Activated naive CD4-positive, alpha-beta T cell treated with anti-CD3 and anti-CD28 coated beads for 36 hours (primary cell): ENCODE data around the gene NDUFAF7. TPM values are rescaled to one million over a fixed set of nuclear protein-coding genes. Genes with fewer than 3 reads are reported as not detected.
"Not testable (repeated sequence)": the region's sequence is repeated elsewhere in the genome, so short reads cannot be mapped to it uniquely, and the experiment has no call there.

Experiments used
- CTCF ChIA-PET: fragments of 350-600 bp; sonication (Branson Sonifier 250); formaldehyde crosslinking; loops from one replicate; lab custom pipeline; 2021; ENCODE audit warnings: antibody characterized with exemption; lab: Charles Lee
- DNase-seq: peaks from one replicate; pipeline ENCODE4 v3.0.0-alpha.2; 2020
- H3K27ac Mint-ChIP-seq: one replicate; pipeline ENCODE4 v1.8.0; 2021; ENCODE audit warnings: mild to moderate bottlenecking, mixed read lengths
- H3K27me3 Mint-ChIP-seq: one replicate; pipeline ENCODE4 v1.8.0; 2021; ENCODE audit warnings: low read depth, mixed read lengths
- H3K36me3 Mint-ChIP-seq: one replicate; pipeline ENCODE4 v1.8.0; 2021; ENCODE audit warnings: low read depth, mixed read lengths
- H3K4me1 Mint-ChIP-seq: one replicate; pipeline ENCODE4 v1.8.0; 2021; ENCODE audit warnings: low read depth, mixed read lengths
- H3K4me3 Mint-ChIP-seq: one replicate; pipeline ENCODE4 v1.8.0; 2021; ENCODE audit warnings: mild to moderate bottlenecking, moderate library complexity, mixed read lengths
- H3K9me3 Mint-ChIP-seq: one replicate; pipeline ENCODE4 v1.8.0; 2021; ENCODE audit warnings: mixed read lengths
- intact Hi-C: fragments of 100-400 bp; cut with micrococcal nuclease; formaldehyde crosslinking; loops from one replicate; pipeline ENCODE4 v1.15.1; 2023
- total RNA-seq, 2 experiments: library from RNA; stranded (reverse); gene quantifications; one replicate each; pipeline ENCODE4 v1.2.3, GENCODE V29; 2021

The NDUFAF7 gene, protein sequence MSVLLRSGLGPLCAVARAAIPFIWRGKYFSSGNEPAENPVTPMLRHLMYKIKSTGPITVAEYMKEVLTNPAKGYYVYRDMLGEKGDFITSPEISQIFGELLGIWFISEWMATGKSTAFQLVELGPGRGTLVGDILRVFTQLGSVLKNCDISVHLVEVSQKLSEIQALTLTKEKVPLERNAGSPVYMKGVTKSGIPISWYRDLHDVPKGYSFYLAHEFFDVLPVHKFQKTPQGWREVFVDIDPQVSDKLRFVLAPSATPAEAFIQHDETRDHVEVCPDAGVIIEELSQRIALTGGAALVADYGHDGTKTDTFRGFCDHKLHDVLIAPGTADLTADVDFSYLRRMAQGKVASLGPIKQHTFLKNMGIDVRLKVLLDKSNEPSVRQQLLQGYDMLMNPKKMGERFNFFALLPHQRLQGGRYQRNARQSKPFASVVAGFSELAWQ
- 10 to 100 TPM; 17.5 to 18.2 TPM for total RNA-seq

DNA sequence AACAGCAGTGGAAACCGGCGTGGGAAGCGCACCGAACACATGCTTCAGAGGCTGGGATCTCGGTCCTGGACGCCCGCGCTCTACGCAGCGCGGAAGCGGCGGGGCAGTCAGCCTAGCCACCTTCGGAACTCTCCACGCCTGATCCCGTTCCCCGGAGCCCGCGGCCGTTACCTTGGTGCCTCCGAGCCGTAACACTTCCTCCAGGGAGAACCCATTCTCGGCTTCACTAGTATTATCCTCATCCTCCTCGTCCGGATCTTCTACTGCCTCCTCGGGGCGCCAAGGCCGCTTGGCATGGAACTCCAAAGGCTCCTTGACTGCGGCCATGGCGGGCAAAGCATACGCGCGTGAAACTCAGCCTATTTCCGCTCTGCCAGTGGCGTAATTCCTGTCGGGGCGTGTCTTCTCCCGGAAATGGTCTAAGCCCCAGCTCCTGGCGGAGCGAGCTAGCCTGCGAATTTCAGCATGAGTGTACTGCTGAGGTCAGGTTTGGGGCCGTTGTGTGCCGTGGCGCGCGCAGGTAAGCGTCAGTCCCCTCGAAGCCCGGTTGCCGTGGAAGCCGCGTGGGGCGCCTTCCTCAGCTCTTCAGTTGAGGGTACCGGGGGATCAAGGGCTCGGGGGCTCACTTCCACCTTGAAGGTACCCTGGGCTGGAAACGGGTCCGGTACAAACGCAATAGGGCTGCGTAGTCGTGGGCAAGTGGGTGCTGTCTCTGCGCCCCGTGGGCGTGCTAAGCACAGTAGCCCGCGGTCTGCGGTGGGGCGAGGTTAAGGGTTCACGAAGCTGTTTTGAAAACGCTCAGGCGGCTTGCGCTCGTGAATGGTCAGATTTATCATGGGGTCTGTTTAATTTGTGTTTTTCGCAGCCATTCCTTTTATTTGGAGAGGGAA, at the start of gene NDUFAF7, which contains the start of gene CEBPZ:
Gene NDUFAF7 (plus strand): TSS at position 418 of the 890 bp plus-strand sequence. CDS start 48 bp downstream, at position 466.
Gene CEBPZ (minus strand): TSS at position 356 of the 890 bp plus-strand sequence. CDS start 29 bp downstream, at position 327.
- DNase-seq = peak; percentile 96
- H3K27me3 Mint-ChIP-seq = no peaks in the 10 kb centered on the region
- intact Hi-C loops = loop anchor here (1.0 to 5.0 kb wide), 12 partner anchors 13 to 639 kb away; partner anchors contain the start of genes CEBPZOS, EIF2AK2, GPATCH11 and HEATR5B
- CTCF ChIA-PET = interaction anchor here (1.3 kb wide), 1 partner anchor 32 kb away, joined by 3 read pairs; no protein-coding TSS in a partner anchor
- no peak within 1 kb of the TSS for H3K4me3 Mint-ChIP-seq
- H3K36me3 Mint-ChIP-seq = peaks cover 28% of the 10 kb centered on the region
- peaks cover 40% of the 10 kb centered on the region for H3K4me1 Mint-ChIP-seq
- H3K27ac Mint-ChIP-seq = no peak within 1 kb of the TSS
- no peaks in the 10 kb centered on the region for H3K9me3 Mint-ChIP-seq

DNA sequence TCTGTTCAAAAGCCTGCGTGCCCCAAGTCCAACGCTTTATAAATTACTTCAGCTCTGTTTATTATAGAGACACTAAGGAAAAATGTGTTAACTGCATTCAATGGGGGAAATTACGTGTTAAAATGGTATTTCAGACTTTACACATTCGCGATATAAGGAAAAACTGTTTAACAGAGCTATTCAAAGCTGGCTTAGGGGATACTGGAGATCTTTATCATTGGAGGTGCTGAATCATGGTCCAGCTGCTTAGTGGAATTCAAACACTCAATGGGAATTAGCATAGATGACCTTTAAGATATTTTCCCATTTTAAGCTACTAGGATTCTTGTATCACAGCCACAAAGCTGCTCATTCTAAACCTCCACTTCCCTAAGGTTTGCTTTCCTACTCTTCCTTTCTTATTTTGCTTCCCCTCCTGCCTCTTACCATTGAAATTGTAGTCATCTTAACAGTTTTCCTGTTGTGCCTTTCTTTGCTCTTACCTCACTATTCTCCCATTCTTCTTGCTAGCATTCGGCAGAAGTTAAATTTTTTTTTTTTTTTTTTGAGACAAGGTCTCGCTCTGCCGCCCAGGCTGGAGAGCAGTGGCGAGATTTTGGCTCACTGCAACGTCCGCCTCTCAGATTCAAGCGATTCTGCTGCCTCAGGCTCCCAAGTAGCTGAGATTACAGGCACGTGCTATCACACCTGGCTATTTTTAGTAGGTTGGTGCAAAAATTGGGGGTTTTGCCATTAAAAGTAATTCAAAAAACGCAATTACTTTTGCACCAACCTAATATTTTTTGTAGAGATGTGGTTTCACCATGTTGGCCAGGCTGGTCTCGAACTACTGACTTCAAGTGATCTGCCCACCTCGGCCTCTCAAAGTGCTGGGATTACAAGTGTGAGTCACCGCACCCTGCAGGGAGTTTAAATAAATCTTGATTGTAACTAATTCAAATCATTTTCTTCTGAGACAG, 49.5 kb upstream of the NDUFAF7 start:
- Mint-ChIP-seq H3K36me3 (no peaks in the 10 kb centered on the region), H3K9me3 (no peaks in the 10 kb centered on the region), H3K4me3 (no peak overlapping the region), H3K27ac (no peak overlapping the region), H3K27me3 (peaks cover 12% of the 10 kb centered on the region), H3K4me1 (no peaks in the 10 kb centered on the region)
- CTCF ChIA-PET = no interaction called here
- intact Hi-C loops = no loop called here
- no peak for DNase-seq

DNA sequence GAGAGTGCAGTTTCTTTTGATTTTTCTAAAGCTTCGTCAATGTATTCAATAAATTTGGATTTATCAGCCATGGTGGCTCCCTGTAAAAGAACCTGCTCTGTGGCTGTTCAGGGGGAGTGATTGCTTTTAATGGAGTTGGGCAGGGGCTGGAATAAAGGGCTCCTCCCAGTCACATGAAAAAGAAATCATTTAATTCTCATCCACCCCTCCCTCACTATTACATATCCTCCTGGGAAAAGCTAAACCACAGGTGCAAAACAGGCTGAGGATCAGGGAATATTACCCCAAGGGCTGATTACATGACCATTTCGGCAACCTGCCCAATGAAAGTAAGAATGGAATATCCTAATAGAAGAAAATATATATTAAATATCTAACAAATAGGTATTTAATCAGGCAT, 42.9 kb upstream of the NDUFAF7 start, which contains the start of gene SULT6B1:
Gene SULT6B1 (minus strand): TSS at position 101 of the 400 bp plus-strand sequence. CDS start 30 bp downstream, at position 71.
- no peak within 1 kb of the TSS for H3K4me3 Mint-ChIP-seq
- no peaks in the 10 kb centered on the region for H3K36me3 Mint-ChIP-seq
- no peak for DNase-seq
- no peaks in the 10 kb centered on the region for H3K27me3 Mint-ChIP-seq
- no peaks in the 10 kb centered on the region for H3K9me3 Mint-ChIP-seq
- intact Hi-C loops = no loop called here
- CTCF ChIA-PET = no interaction called here
- H3K4me1 Mint-ChIP-seq = no peaks in the 10 kb centered on the region
- H3K27ac Mint-ChIP-seq = no peak within 1 kb of the TSS

DNA sequence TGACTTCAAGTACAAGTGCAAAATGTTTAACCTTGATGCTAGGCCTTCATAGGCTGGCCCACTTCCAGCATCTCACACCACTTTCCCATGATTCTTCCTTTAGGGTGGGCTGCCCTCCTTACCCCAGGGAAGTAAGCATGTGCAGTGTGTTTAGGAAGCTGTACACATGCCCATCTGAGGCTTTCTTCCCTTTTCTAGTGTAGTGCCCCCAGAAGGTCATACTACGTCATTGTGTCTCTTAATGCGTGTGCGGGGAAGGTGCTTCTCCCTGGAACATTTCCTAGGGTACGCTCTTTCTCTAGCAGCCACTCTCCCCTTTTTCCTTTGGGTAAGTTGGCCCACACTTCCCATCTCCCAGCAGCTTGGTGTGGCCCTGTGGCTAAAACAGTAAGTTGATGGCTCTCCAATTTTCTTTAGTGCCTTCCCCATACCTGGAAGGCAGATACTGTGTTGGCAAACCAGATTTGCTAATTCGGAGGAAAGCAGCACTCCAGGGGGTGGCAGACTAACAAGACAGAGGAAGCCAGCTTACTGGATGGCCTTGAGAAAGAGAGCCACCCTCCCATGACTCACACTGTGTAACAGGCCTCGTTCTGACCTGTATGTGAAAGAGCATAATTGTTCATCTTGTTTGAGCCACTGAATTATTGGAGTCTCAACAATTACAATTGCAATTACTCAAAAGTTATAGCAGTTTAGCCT, 41.9 kb upstream of the NDUFAF7 start:
- H3K27me3 Mint-ChIP-seq = no peaks in the 10 kb centered on the region
- no peaks in the 10 kb centered on the region for H3K9me3 Mint-ChIP-seq
- DNase-seq = peak; percentile 17
- H3K4me3 Mint-ChIP-seq = no peak overlapping the region
- CTCF ChIA-PET = interaction anchor here (0.6 kb wide), 1 partner anchor 1016 kb away, joined by 4 read pairs; no protein-coding TSS in a partner anchor
- no peak overlapping the region for H3K27ac Mint-ChIP-seq
- H3K36me3 Mint-ChIP-seq = no peaks in the 10 kb centered on the region
- intact Hi-C loops = no loop called here
- no peaks in the 10 kb centered on the region for H3K4me1 Mint-ChIP-seq

DNA sequence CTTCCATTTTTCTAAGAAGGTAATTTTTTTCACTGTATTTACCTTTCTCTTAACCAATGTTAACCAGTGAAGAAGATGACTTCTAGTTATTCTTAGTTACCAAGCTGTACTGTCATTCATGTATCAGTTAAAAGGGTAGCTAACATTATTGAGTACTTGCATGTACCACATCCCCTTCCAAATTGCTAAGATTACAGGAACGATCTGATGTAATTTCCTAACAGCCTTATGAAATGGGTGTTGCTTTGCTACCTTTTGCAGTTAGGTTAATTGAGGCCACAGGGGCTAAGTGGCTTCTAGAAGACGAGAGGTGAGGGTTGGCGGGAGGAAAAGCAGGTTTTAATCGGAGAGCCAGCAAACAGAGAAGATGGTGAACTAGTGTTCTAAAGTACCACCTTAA, 41.2 kb upstream of the NDUFAF7 start:
- H3K27me3 Mint-ChIP-seq = no peaks in the 10 kb centered on the region
- DNase-seq = no peak
- no peaks in the 10 kb centered on the region for H3K9me3 Mint-ChIP-seq
- no peak overlapping the region for H3K4me3 Mint-ChIP-seq
- CTCF ChIA-PET = interaction anchor here (0.7 kb wide), 1 partner anchor 22 kb away, joined by 3 read pairs; no protein-coding TSS in a partner anchor
- intact Hi-C loops = no loop called here
- H3K27ac Mint-ChIP-seq = no peak overlapping the region
- H3K4me1 Mint-ChIP-seq = no peaks in the 10 kb centered on the region
- H3K36me3 Mint-ChIP-seq = no peaks in the 10 kb centered on the region

DNA sequence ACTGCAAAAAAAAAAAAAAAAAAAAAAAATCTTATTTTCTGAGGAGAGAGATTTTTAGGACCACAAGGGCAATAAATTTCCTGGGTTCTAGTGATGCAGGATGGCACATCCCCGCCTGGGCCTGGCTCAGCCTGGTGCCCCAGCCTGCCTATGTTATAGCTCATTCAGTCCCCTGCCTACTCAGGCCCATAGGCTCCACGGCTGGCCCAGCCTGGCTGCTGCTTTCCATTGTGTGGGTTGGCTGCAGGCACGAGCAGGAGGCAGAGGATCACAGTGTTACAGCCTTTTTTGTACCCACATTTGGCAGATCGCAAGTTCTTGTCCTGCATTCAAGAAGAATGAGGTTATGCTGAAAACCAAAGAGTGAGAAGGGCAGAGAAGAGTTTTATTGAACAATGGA, 40.2 kb upstream of the NDUFAF7 start:
- peaks cover 2% of the 10 kb centered on the region for H3K4me1 Mint-ChIP-seq
- peaks cover under 1% of the 10 kb centered on the region for H3K36me3 Mint-ChIP-seq
- no peak overlapping the region for H3K27ac Mint-ChIP-seq
- no peak overlapping the region for H3K4me3 Mint-ChIP-seq
- no peaks in the 10 kb centered on the region for H3K9me3 Mint-ChIP-seq
- CTCF ChIA-PET = no interaction called here
- intact Hi-C loops = no loop called here
- H3K27me3 Mint-ChIP-seq = no peaks in the 10 kb centered on the region
- DNase-seq = no peak

DNA sequence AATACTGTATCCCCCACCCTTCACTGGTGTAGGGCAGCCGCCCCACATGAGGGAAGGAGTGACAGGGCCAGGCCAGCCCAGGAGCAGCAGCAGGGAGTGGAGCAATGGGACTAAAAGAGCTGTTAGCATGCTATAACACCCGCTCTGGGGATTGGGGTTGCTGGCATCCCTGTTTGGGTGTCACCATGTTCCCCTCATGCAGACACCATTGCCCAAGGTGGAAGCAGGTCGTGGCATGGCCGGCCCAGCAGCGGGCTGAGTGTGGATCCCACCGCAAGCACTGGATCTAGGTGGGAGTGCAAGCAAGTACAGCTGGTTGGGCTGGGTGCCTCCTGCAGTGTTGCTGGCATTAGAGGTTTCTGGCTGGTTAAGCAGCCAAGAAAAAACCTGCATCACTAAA, 39.7 kb upstream of the NDUFAF7 start:
- intact Hi-C loops = no loop called here
- no peak for DNase-seq
- CTCF ChIA-PET = no interaction called here
- Mint-ChIP-seq H3K4me3 (no peak overlapping the region), H3K4me1 (peaks cover 3% of the 10 kb centered on the region), H3K27ac (no peak overlapping the region), H3K27me3 (no peaks in the 10 kb centered on the region), H3K9me3 (no peaks in the 10 kb centered on the region), H3K36me3 (peaks cover 2% of the 10 kb centered on the region)

DNA sequence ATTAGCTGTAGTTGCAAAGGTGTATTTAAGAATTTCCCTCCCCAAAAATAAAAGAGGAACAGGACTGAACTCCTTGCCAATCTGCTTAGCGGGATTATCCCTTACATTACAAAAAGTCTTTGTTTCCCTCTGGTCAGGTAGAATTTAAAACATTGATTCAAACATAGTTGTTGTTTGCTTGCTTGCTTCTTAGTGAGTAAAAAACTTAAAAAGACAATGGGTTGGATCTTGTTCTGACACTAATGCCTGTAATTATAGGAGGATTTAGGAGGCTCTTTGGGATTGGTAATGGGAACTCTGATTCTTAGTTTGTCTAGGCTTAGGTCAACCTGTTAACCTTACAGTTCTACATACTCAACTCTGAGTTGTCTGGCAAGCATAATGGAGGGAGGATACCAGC, 38.9 kb upstream of the NDUFAF7 start:
- CTCF ChIA-PET = interaction anchor here (0.6 kb wide), 1 partner anchor 35 kb away, joined by 3 read pairs; no protein-coding TSS in a partner anchor
- no peak overlapping the region for H3K4me3 Mint-ChIP-seq
- intact Hi-C loops = no loop called here
- no peaks in the 10 kb centered on the region for H3K27me3 Mint-ChIP-seq
- peaks cover 10% of the 10 kb centered on the region for H3K4me1 Mint-ChIP-seq
- DNase-seq = no peak
- no peaks in the 10 kb centered on the region for H3K9me3 Mint-ChIP-seq
- H3K27ac Mint-ChIP-seq = no peak overlapping the region
- peaks cover 2% of the 10 kb centered on the region for H3K36me3 Mint-ChIP-seq

DNA sequence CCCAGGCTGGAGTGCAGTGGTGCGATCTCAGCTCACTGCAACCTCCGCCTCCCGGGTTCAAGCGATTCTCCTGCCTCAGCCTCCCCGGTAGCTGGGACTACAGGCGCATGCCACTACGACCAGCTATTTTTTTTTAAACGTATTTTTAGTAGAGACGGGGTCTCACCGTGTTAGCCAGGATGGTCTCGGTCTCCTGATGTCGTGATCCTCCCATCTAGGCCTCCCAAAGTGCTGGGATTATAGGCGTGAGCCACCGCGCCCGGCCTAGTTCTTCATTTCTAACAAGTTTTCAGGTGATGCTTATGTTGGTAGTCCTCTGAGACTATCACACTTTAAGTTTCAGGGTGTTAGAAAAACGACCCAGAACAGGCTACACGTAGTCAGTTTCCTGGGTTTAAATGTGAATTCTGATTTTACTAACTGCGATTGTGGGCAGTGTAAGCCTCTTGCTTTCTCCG, 35.6 kb upstream of the NDUFAF7 start:
- H3K27me3 Mint-ChIP-seq, H3K9me3 Mint-ChIP-seq, H3K36me3 Mint-ChIP-seq, DNase-seq, CTCF ChIA-PET: not testable (repeated sequence)
- Mint-ChIP-seq H3K27ac (peak overlapping the region; percentile 97), H3K4me1 (peaks cover 23% of the 10 kb centered on the region), H3K4me3 (peak overlapping the region; percentile 98)
- intact Hi-C loops = loop anchor here (1.0 to 2.0 kb wide), 7 partner anchors 15 to 230 kb away; partner anchors contain the start of genes CEBPZ, GPATCH11, HEATR5B and NDUFAF7

DNA sequence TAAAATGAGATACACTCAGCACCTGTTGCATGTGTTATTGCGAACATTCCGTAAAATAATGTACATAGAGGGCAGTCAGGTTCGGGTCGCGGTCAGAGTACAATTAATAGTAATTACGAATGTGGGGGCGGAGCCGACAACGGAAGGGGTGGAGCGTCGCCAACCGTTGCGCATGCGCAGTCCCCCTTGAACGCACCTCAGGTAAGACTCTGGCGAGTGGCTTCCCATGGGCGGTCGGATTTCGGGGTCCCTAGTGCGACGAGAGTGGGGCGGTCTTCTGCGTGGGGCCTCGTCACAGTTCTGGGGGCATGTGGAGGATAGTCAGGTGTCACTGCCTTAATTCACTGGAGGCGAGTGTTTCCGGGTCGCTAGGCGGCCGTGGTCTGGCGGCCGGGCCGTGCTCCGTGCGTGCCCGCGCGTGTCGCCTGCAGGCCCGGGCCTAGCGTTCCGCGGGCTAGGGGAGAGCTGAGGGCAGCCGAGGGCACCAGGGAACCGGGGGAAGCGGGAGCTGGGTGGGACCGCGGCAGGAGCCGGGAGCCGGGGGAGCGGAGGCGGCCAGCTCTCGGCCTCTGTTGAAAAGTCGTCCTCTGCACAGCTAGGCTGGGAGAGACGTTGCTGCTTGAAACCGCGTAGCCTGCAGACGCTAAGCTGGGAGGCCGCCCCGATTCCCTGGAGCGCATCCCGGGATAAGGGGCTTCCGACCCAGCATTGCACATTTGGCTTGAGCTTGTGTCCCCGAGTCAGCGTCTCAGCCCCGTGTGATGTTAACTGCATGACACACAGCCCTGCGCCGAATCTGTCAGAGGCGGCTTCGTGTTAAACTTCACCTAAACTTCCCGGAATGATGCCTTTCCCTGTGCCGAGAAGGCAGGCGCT, 34.9 kb upstream of the NDUFAF7 start, which contains the start of gene CEBPZOS:
Gene CEBPZOS (plus strand): TSS at position 177 of the 876 bp plus-strand sequence. CDS start 3,209 bp downstream, outside the sequence.
- CTCF ChIA-PET = interaction anchor here (0.8 kb wide), 1 partner anchor 29 kb away, joined by 3 read pairs; no protein-coding TSS in a partner anchor
- DNase-seq = peak; percentile 93
- Mint-ChIP-seq H3K4me3 (peak within 1 kb of the TSS; percentile 98), H3K9me3 (no peaks in the 10 kb centered on the region), H3K36me3 (peaks cover 10% of the 10 kb centered on the region), H3K27ac (peak within 1 kb of the TSS; percentile 97), H3K4me1 (peaks cover 23% of the 10 kb centered on the region), H3K27me3 (no peaks in the 10 kb centered on the region)
- intact Hi-C loops = loop anchor here (1.0 to 2.0 kb wide), 7 partner anchors 14 to 230 kb away; partner anchors contain the start of genes CEBPZ, GPATCH11, HEATR5B and NDUFAF7
